OCI-LY7 (cell line): Measurements from ENCODE around the gene TMEM184B. TPM values are rescaled to one million over a fixed set of nuclear protein-coding genes. Genes with fewer than 3 reads are reported as not detected.

Experiments used
- BruUV-seq: library from RNA; stranded (reverse); fragments of 400-500 nt; replicated peaks from 2 replicates; lab custom pipeline; 2021; lab: Mats Ljungman, UMichigan
- CTCF ChIA-PET: fragments of 300-600 bp; sonication (Branson Sonifier 250); formaldehyde crosslinking; loops from one replicate; lab custom pipeline; 2022; ENCODE audit warnings: antibody characterized with exemption; ENCODE audit not compliant: unreplicated experiment; lab: Charles Lee
- POLR2A ChIA-PET: fragments of 300-600 bp; sonication (Branson Sonifier 250); formaldehyde crosslinking; loops from one replicate; lab custom pipeline; 2022; ENCODE audit warnings: antibody characterized with exemption; lab: Charles Lee
- DNase-seq: peaks from one replicate; pipeline ENCODE4 v3.0.0-alpha.2; 2015; ENCODE audit warnings: low spot score
- H2AFZ ChIP-seq: fragments of 200-600 bp; sonication (generic), shearing (Covaris generic); 2 replicates; pipeline ENCODE4 v1.6.1; 2014; ENCODE audit warnings: mild to moderate bottlenecking, antibody characterized with exemption, low read length, moderate library complexity
- H3K27ac ChIP-seq: fragments of 200-600 bp; sonication (generic); 2 replicates; pipeline ENCODE4 v1.5.1; 2014; ENCODE audit warnings: mixed run types, low read depth, mild to moderate bottlenecking, moderate library complexity, low read length, inconsistent platforms; ENCODE audit not compliant: poor library complexity, severe bottlenecking
- H3K36me3 ChIP-seq: fragments of 200-600 bp; sonication (generic); 2 replicates; pipeline ENCODE4 v1.6.1; 2014; ENCODE audit warnings: mild to moderate bottlenecking, antibody characterized with exemption, low read length, moderate library complexity, mixed read lengths; ENCODE audit not compliant: insufficient read depth
- H3K4me1 ChIP-seq: fragments of 200-600 bp; sonication (generic); 2 replicates; pipeline ENCODE4 v1.5.1; 2014; ENCODE audit warnings: mild to moderate bottlenecking, low read length; ENCODE audit not compliant: insufficient read depth, poor library complexity, severe bottlenecking
- H3K4me2 ChIP-seq: fragments of 200-600 bp; sonication (generic); 2 replicates; pipeline ENCODE4 v1.6.1; 2014; ENCODE audit warnings: mild to moderate bottlenecking, low read length
- H3K4me3 ChIP-seq: fragments of 200-600 bp; sonication (generic); 2 replicates; pipeline ENCODE4 v1.5.1; 2014; ENCODE audit warnings: mild to moderate bottlenecking, low read depth, low read length; ENCODE audit not compliant: poor library complexity, severe bottlenecking
- H3K79me2 ChIP-seq: fragments of 200-600 bp; sonication (generic); 2 replicates; pipeline ENCODE4 v1.6.1; 2016; ENCODE audit warnings: low read depth, mild to moderate bottlenecking, low read length, moderate library complexity, mixed read lengths; ENCODE audit not compliant: insufficient read depth
- H3K9me2 ChIP-seq: fragments of 200-600 bp; sonication (generic); 2 replicates; pipeline ENCODE4 v1.6.1; 2016; ENCODE audit warnings: mild to moderate bottlenecking, low read length, mixed read lengths; ENCODE audit not compliant: insufficient read depth
- H3K9me3 ChIP-seq: fragments of 200-600 bp; sonication (generic); 2 replicates; pipeline ENCODE4 v1.6.1; 2014; ENCODE audit warnings: mild to moderate bottlenecking, mixed run types, low read length, mixed read lengths
- H4K20me1 ChIP-seq: fragments of 200-600 bp; sonication (generic); 2 replicates; pipeline ENCODE4 v1.6.1; 2014; ENCODE audit warnings: mild to moderate bottlenecking, antibody characterized with exemption, low read length, moderate library complexity, mixed read lengths; ENCODE audit not compliant: insufficient read depth
- CTCF ChIP-seq: fragments of 200-600 bp; sonication (generic); conservative IDR thresholded peaks from 2 replicates; pipeline ENCODE4 v1.5.1; 2014; ENCODE audit warnings: mild to moderate bottlenecking, antibody characterized with exemption, low read length, moderate library complexity, mixed read lengths
- EZH2phosphoT487 ChIP-seq: fragments of 200-600 bp; sonication (generic); IDR thresholded peaks from 2 replicates; pipeline ENCODE4 v1.6.1; 2018; ENCODE audit warnings: low read depth, borderline replicate concordance, mild to moderate bottlenecking, mixed run types, antibody characterized with exemption, low read length, moderate library complexity, mixed read lengths
- intact Hi-C: fragments of 100-400 bp; cut with micrococcal nuclease; formaldehyde crosslinking; loops from one replicate; pipeline ENCODE4 v1.10.0; 2022; ENCODE audit not compliant: unreplicated experiment
- total RNA-seq, 2 experiments: library from RNA; depleted of rRNA in 1 of 2; stranded (reverse); fragments of >200 nt in 1 of 2; shearing (Covaris generic) in 1 of 2; gene quantifications; 2 replicates each; pipeline ENCODE4 v1.2.3, GENCODE V29; 2014 to 2022

The TMEM184B gene
- total RNA-seq, 2 experiments from 2014 or later, result 19.1 to 50.2 TPM

- Histone ChIP-seq H3K4me2 (peak overlapping the region; percentile 90), H3K79me2 (no peaks in the 10 kb centered on the region), H3K9me3 (no peaks in the 10 kb centered on the region), H2AFZ (peak overlapping the region; percentile 48), H3K4me3 (peak overlapping the region; percentile 79), H3K9me2 (no peaks in the 10 kb centered on the region), H3K36me3 (no peaks in the 10 kb centered on the region), H3K27ac (peak overlapping the region; percentile 18), H3K4me1 (peaks cover 47% of the 10 kb centered on the region), H4K20me1 (no peaks in the 10 kb centered on the region)
- peak; percentile 67 for DNase-seq
- no TSS peak for BruUV-seq
- intact Hi-C loops, result loop anchor here (2.0 to 5.0 kb wide), 4 partner anchors 40 to 370 kb away; partner anchors contain the start of genes CSNK1E and DMC1
- ChIA-PET POLR2A (no interaction called here), CTCF (no interaction called here)
- TF ChIP-seq CTCF (peak; percentile 41; the same call in 1 of the 2 replicates), EZH2phosphoT487 (no peak)
Observed at GRCh38 chr22:38202437-38203089, 70.2 kb downstream of the TMEM184B start.

GRCh38 chr22:38201711-38202436 is 70.9 kb downstream of the TMEM184B start, which contains the start of gene MAFF:
Gene MAFF, plus strand, starts transcription at chr22:38201994. Its CDS starts 11,860 bp downstream, at chr22:38213854.
- H2AFZ ChIP-seq, result peak within 1 kb of the TSS; percentile 69
- H3K36me3 ChIP-seq, result no peaks in the 10 kb centered on the region
- DNase-seq, result peak; percentile 94
- H3K4me3 ChIP-seq, result peak within 1 kb of the TSS; percentile 79
- peak within 1 kb of the TSS; percentile 90 for H3K4me2 ChIP-seq
- no TSS peak for BruUV-seq
- no peaks in the 10 kb centered on the region for H3K79me2 ChIP-seq
- H3K9me2 ChIP-seq, result no peaks in the 10 kb centered on the region
- H3K9me3 ChIP-seq, result no peaks in the 10 kb centered on the region
- peaks cover 47% of the 10 kb centered on the region for H3K4me1 ChIP-seq
- POLR2A ChIA-PET, result interaction anchor here (1.0 to 1.3 kb wide), 3 partner anchors 15 to 30 kb away, joined by 3 to 7 read pairs (median 4); partner anchors contain the start of gene PLA2G6
- CTCF ChIA-PET, result interaction anchor here (1.4 kb wide), 1 partner anchor 150 kb away, joined by 3 read pairs; no protein-coding TSS in a partner anchor
- H3K27ac ChIP-seq, result peak within 1 kb of the TSS; percentile 18
- intact Hi-C loops, result loop anchor here (2.0 to 5.0 kb wide), 4 partner anchors 40 to 370 kb away; partner anchors contain the start of genes CSNK1E and DMC1
- no peaks in the 10 kb centered on the region for H4K20me1 ChIP-seq
- TF ChIP-seq CTCF (no peak), EZH2phosphoT487 (no peak)
